PC-9 (cell line): ENCODE results near the gene GEN1. TPM values are rescaled to one million over a fixed set of nuclear protein-coding genes. Genes with fewer than 3 reads are reported as not detected.

Source experiments
- Bru-seq: library from RNA; stranded (reverse); fragments of 400-500 nt; gene quantifications from one replicate; lab custom pipeline; 2021; lab: Mats Ljungman, UMichigan
- BruChase-seq, 2 experiments: library from RNA; stranded (reverse); fragments of 400-500 nt; gene quantifications; one replicate each; lab custom pipeline; 2021; lab: Mats Ljungman, UMichigan
- BruUV-seq: library from RNA; stranded (reverse); fragments of 400-500 nt; replicated peaks from 2 replicates; lab custom pipeline; 2021; lab: Mats Ljungman, UMichigan
- CTCF ChIA-PET: fragments of 300-600 bp; sonication (Branson Sonifier 250); formaldehyde crosslinking; loops from one replicate; lab custom pipeline; 2022; ENCODE audit warnings: antibody characterized with exemption; lab: Charles Lee
- POLR2A ChIA-PET: fragments of 300-600 bp; sonication (Branson Sonifier 250); formaldehyde crosslinking; loops from one replicate; lab custom pipeline; 2022; ENCODE audit warnings: antibody characterized with exemption; ENCODE audit not compliant: unreplicated experiment; lab: Charles Lee
- DNase-seq, 2 experiments: peaks; one replicate each; pipeline versions ENCODE4 v3.0.0 to v3.0.0-alpha.2; 2015 to 2022; ENCODE audit warnings: mixed read lengths in 1 of 2
- H2AFZ ChIP-seq: fragments of 200-600 bp; sonication (generic); 2 replicates; pipeline ENCODE4 v1.8.1; 2017; ENCODE audit warnings: antibody characterized with exemption
- H3F3A ChIP-seq: fragments of 200-600 bp; sonication (generic); 2 replicates; pipeline ENCODE4 v1.8.1; 2017; ENCODE audit warnings: antibody characterized with exemption, mild to moderate bottlenecking, low read depth; ENCODE audit not compliant: insufficient read depth
- H3K27ac ChIP-seq: fragments of 200-600 bp; sonication (generic); 2 replicates; pipeline ENCODE4 v1.6.1; 2016; ENCODE audit warnings: mixed run types
- H3K27me3 ChIP-seq: fragments of 200-600 bp; sonication (generic); 2 replicates; pipeline ENCODE4 v1.6.1; 2016; ENCODE audit warnings: low read depth, mixed run types; ENCODE audit not compliant: insufficient read depth
- H3K36me3 ChIP-seq: fragments of 200-600 bp; sonication (generic); 2 replicates; pipeline ENCODE4 v1.6.1; 2016; ENCODE audit warnings: low read depth, mixed run types
- H3K4me1 ChIP-seq: fragments of 200-600 bp; sonication (generic); replicated peaks from 2 replicates; pipeline ENCODE4 v1.6.1; 2016; ENCODE audit warnings: mixed run types; ENCODE audit not compliant: insufficient read depth
- H3K4me2 ChIP-seq: fragments of 200-600 bp; sonication (generic); 2 replicates; pipeline ENCODE4 v1.6.1; 2017; ENCODE audit warnings: mixed run types
- H3K4me3 ChIP-seq: fragments of 200-600 bp; sonication (generic); 2 replicates; pipeline ENCODE4 v1.6.1; 2016; ENCODE audit warnings: mixed run types
- H3K79me2 ChIP-seq: fragments of 200-600 bp; sonication (generic); 2 replicates; pipeline ENCODE4 v1.6.1; 2017; ENCODE audit warnings: low read depth, mixed run types
- H3K9me2 ChIP-seq: fragments of 200-600 bp; sonication (generic); 2 replicates; pipeline ENCODE4 v1.8.1; 2017; ENCODE audit warnings: mild to moderate bottlenecking; ENCODE audit not compliant: insufficient read depth
- H3K9me3 ChIP-seq: fragments of 200-600 bp; sonication (generic); 2 replicates; pipeline ENCODE4 v1.8.1; 2016; ENCODE audit warnings: low read depth; ENCODE audit not compliant: insufficient read depth
- H4K20me1 ChIP-seq: fragments of 200-600 bp; sonication (generic); 2 replicates; pipeline ENCODE4 v1.8.1; 2017; ENCODE audit not compliant: insufficient read depth
- CTCF ChIP-seq: fragments of 200-600 bp; sonication (generic); conservative IDR thresholded peaks from 2 replicates; pipeline ENCODE4 v1.6.1; 2017; ENCODE audit warnings: mixed run types, antibody characterized with exemption, mild to moderate bottlenecking, moderate library complexity
- EZH2 ChIP-seq: fragments of 200-600 bp; sonication (generic); IDR thresholded peaks from 2 replicates; pipeline ENCODE4 v1.8.0; 2017; ENCODE audit warnings: antibody characterized with exemption, low read depth
- intact Hi-C: fragments of 100-400 bp; cut with micrococcal nuclease; formaldehyde crosslinking; loops from one replicate; pipeline ENCODE4 v1.10.0; 2022; ENCODE audit not compliant: unreplicated experiment
- long read RNA-seq: library from polyadenylated mRNA; stranded (forward); transcript quantifications from one replicate; pipeline ENCODE4 v2.0.0, GENCODE V29; 2022
- total RNA-seq: library from RNA; stranded (reverse); gene quantifications from 2 replicates; pipeline ENCODE4 v1.2.3, GENCODE V29; 2021

Gene GEN1
- total RNA-seq: 14.4 and 28.3 TPM in 2 replicates
- percentile 86 among the genes with signal in this experiment for Bru-seq, nascent RNA
- BruChase-seq, experiment 1, labeled RNA remaining after a 2-hour chase: percentile 89 among the genes with signal in this experiment
- percentile 83 among the genes with signal in this experiment for BruChase-seq, experiment 2, labeled RNA remaining after a 6-hour chase
- long read RNA-seq, full-length matches to known transcripts: 5 of 11 reads
- long read RNA-seq, partial matches to known transcripts: 1 of 11 reads
- long read RNA-seq, other reads (novel, unspliced or antisense): 5 of 11 reads

DNA sequence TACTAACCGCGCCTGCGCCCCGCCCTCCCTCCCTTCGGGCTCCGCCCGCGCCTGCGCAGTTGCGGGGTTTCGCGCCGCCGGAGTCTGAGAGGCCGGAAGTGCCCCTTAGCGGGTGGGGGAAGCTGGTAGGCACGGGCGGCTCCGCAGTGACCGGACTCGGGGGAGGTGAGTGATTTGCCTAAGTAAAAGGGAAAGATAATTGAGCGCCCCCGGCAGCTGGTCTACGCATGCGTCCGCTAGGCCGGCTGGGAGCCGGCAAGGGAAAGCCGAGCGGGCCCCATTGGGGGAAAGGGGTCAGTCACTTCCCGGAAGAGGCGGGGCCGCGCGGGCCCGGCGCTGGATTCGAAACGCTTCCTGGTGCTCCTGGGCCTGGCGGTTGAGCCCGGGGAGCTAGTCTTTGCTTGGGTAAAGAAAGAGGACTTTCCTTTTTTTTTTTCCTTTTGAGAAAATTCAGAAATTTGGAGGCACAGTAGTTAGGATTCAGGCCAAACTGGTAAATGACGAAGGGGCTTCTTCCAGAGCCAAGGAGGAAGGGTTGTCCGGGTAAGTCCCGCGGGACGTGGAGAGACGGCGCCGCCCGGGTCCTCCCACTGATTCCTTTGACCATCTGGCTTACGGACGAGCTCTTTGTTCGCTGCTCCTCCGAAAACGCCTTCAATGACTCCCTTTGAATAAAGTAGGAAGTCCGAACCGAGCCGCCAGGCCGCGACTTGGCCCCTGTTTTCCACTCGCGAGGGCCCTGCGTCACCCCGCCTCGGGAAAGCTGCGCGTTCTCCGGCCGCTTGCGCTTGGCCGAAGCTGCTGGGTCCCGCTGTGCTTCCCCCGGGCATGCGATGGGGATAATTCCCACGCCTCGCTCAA lies at the start of gene GEN1, which contains the start of gene SMC6:
GEN1 (plus strand) TSS at position 336 of the 861 bp plus-strand sequence. CDS start 5,806 bp downstream, outside the sequence.
SMC6 (minus strand) TSS at position 8 of the 861 bp plus-strand sequence. CDS start 7,864 bp downstream, outside the sequence.
- no peak for TF ChIP-seq EZH2
- TF ChIP-seq CTCF: no peak
- H3F3A ChIP-seq: no peaks in the 10 kb centered on the region
- H3K27me3 ChIP-seq: no peaks in the 10 kb centered on the region
- peak within 1 kb of the TSS; percentile 97 for H2AFZ ChIP-seq
- H3K36me3 ChIP-seq: no peaks in the 10 kb centered on the region
- peak within 1 kb of the TSS; percentile 93 for H3K27ac ChIP-seq
- H3K79me2 ChIP-seq: peaks cover 87% of the 10 kb centered on the region
- H3K9me2 ChIP-seq: no peaks in the 10 kb centered on the region
- no peaks in the 10 kb centered on the region for H4K20me1 ChIP-seq
- H3K4me2 ChIP-seq: peak within 1 kb of the TSS; percentile 81
- TSS peak; percentile 71 for BruUV-seq
- ChIA-PET POLR2A (interaction anchor here (0.5 to 0.7 kb wide), 3 partner anchors 125 to 1075 kb away, joined by 3 to 12 read pairs (median 7); partner anchors contain the start of gene KCNS3), CTCF (no interaction called here)
- intact Hi-C loops: no loop called here
- DNase-seq: peak; percentile 82 to 87
- peak within 1 kb of the TSS; percentile 96 for H3K4me3 ChIP-seq
- no peaks in the 10 kb centered on the region for H3K9me3 ChIP-seq
- peaks cover 28% of the 10 kb centered on the region for H3K4me1 ChIP-seq

DNA sequence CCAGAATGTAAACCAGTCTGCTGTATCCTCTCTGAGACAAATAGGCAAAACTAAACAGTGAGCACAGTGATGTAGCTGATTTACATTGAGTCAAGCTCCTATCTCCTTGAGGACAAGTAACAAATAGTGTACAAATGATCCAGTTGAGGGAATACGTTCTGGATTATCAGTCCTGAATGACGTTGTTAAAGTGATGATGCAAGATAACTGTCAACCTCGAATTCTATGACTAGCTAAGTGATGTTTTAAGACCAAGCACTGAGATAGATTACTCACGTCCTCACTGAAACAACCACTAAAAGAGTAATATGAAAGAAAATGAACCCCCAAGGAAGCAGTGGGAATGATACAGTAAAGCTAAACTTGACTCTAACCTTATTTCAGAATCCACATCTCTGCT lies 47.1 kb upstream of the GEN1 start:
- Histone ChIP-seq H3K79me2 (no peaks in the 10 kb centered on the region), H3K36me3 (peaks cover 12% of the 10 kb centered on the region; the same call in 1 of the 2 replicates), H3F3A (no peaks in the 10 kb centered on the region), H3K4me2 (no peak overlapping the region), H2AFZ (no peak overlapping the region), H3K4me3 (no peak overlapping the region), H3K27ac (no peak overlapping the region), H3K9me2 (no peaks in the 10 kb centered on the region), H3K9me3 (no peaks in the 10 kb centered on the region), H3K4me1 (no peaks in the 10 kb centered on the region), H3K27me3 (no peaks in the 10 kb centered on the region), H4K20me1 (no peaks in the 10 kb centered on the region)
- BruUV-seq: no TSS peak
- TF ChIP-seq CTCF: no peak
- TF ChIP-seq EZH2: no peak
- intact Hi-C loops: no loop called here
- ChIA-PET CTCF (no interaction called here), POLR2A (no interaction called here)
- DNase-seq: no peak

GRCh38 chr2:17708501-17708900 lies 45.4 kb upstream of the GEN1 start:
- no peak overlapping the region for H2AFZ ChIP-seq
- no peaks in the 10 kb centered on the region for H4K20me1 ChIP-seq
- H3K9me3 ChIP-seq: no peaks in the 10 kb centered on the region
- H3K4me3 ChIP-seq: no peak overlapping the region
- H3F3A ChIP-seq: no peaks in the 10 kb centered on the region
- intact Hi-C loops: no loop called here
- H3K9me2 ChIP-seq: no peaks in the 10 kb centered on the region
- CTCF ChIA-PET: no interaction called here
- no peak overlapping the region for H3K27ac ChIP-seq
- POLR2A ChIA-PET: no interaction called here
- H3K27me3 ChIP-seq: no peaks in the 10 kb centered on the region
- BruUV-seq: no TSS peak
- peaks cover 9% of the 10 kb centered on the region; the same call in 1 of the 2 replicates for H3K36me3 ChIP-seq
- no peaks in the 10 kb centered on the region for H3K79me2 ChIP-seq
- no peak for TF ChIP-seq CTCF
- TF ChIP-seq EZH2: no peak
- DNase-seq: no peak
- H3K4me1 ChIP-seq: no peaks in the 10 kb centered on the region
- H3K4me2 ChIP-seq: no peak overlapping the region
